BE2C (cell line): ENCODE data around the gene CFAP100.

ENCODE experiments used
- DNase-seq: peaks from one replicate; pipeline ENCODE4 v3.0.0-alpha.2; 2020
- H3K27me3 ChIP-seq: fragments of 250-450 bp; sonication (Bioruptor Pico); 2 replicates; pipeline ENCODE4 v1.5.1; 2020; ENCODE audit warnings: mild to moderate bottlenecking
- H3K36me3 ChIP-seq: fragments of 250-450 bp; sonication (Bioruptor Pico); 2 replicates; pipeline ENCODE4 v1.5.1; 2020; ENCODE audit warnings: mild to moderate bottlenecking
- H3K4me1 ChIP-seq: fragments of 250-450 bp; sonication (Bioruptor Pico); 2 replicates; pipeline ENCODE4 v1.5.1; 2020
- H3K4me3 ChIP-seq: 2 replicates; pipeline ENCODE4 v1.5.1; 2011; ENCODE audit warnings: low read depth, low read length
- H3K9me3 ChIP-seq: fragments of 250-450 bp; sonication (Bioruptor Pico); 2 replicates; pipeline ENCODE4 v1.5.1; 2020
- CTCF ChIP-seq: IDR thresholded peaks from 2 replicates; pipeline ENCODE4 v1.5.1; 2012; ENCODE audit warnings: mild to moderate bottlenecking, low read depth, low read length

Gene CFAP100

GRCh38 chr3:126415661-126416591 lies 21.2 kb downstream of the CFAP100 start:
- Histone ChIP-seq H3K36me3 (no peaks in the 10 kb centered on the region), H3K9me3 (no peaks in the 10 kb centered on the region), H3K27me3 (no peaks in the 10 kb centered on the region; the same call in 1 of the 2 replicates), H3K4me1 (no peaks in the 10 kb centered on the region), H3K4me3 (no peak overlapping the region)
- no peak for TF ChIP-seq CTCF
- DNase-seq = no peak

GRCh38 chr3:126416943-126417342 lies 22.2 kb downstream of the CFAP100 start:
- Histone ChIP-seq H3K4me3 (no peak overlapping the region), H3K36me3 (no peaks in the 10 kb centered on the region), H3K4me1 (no peaks in the 10 kb centered on the region), H3K9me3 (no peaks in the 10 kb centered on the region), H3K27me3 (no peaks in the 10 kb centered on the region)
- DNase-seq = no peak
- no peak for TF ChIP-seq CTCF

- Histone ChIP-seq H3K9me3 (no peaks in the 10 kb centered on the region), H3K27me3 (no peaks in the 10 kb centered on the region), H3K36me3 (no peaks in the 10 kb centered on the region), H3K4me3 (no peak overlapping the region), H3K4me1 (no peaks in the 10 kb centered on the region)
- TF ChIP-seq CTCF = no peak
- DNase-seq = no peak
Measured at GRCh38 chr3:126417515-126417914, 22.8 kb downstream of the CFAP100 start.

GRCh38 chr3:126417981-126418530 lies 23.3 kb downstream of the CFAP100 start:
- Histone ChIP-seq H3K36me3 (no peaks in the 10 kb centered on the region), H3K4me3 (no peak overlapping the region), H3K4me1 (no peaks in the 10 kb centered on the region), H3K9me3 (no peaks in the 10 kb centered on the region), H3K27me3 (no peaks in the 10 kb centered on the region)
- TF ChIP-seq CTCF = no peak
- no peak for DNase-seq

GRCh38 chr3:126418661-126419131 lies 24.0 kb downstream of the CFAP100 start:
- Histone ChIP-seq H3K4me3 (no peak overlapping the region), H3K36me3 (no peaks in the 10 kb centered on the region), H3K9me3 (no peaks in the 10 kb centered on the region), H3K27me3 (no peaks in the 10 kb centered on the region), H3K4me1 (no peaks in the 10 kb centered on the region)
- DNase-seq = no peak
- no peak for TF ChIP-seq CTCF

- no peaks in the 10 kb centered on the region for H3K4me1 ChIP-seq
- no peak for TF ChIP-seq CTCF
- DNase-seq = no peak
Measured at GRCh38 chr3:126419151-126419703, 24.5 kb downstream of the CFAP100 start.

More at GRCh38 chr3:126419151-126419703, 24.5 kb downstream of the CFAP100 start:
- Histone ChIP-seq H3K9me3 (no peaks in the 10 kb centered on the region), H3K4me3 (no peak overlapping the region), H3K27me3 (no peaks in the 10 kb centered on the region), H3K36me3 (no peaks in the 10 kb centered on the region)
